ENCODE data around the gene JADE1.

The JADE1 gene

DNA sequence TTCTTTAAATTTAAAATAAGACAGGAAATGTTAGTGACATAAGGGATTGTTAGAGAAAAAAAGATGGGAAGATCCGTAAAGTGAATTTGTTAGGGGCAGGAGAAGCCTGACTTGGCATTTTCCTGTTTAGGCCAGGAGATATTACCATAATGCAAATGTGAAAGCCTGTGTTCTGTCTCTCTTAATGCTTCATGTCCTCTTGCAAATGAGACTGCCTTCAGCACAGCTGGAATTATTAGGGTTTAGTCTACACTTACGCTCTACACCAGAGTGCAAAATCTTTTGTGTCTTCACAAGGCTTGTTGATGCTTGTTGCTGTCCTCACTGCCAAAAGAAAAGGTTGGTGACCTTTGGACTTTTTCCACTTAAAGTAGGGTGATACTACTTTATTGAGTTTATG lies 56.8 kb downstream of the JADE1 start:
- Histone ChIP-seq H3K36me3 (ENCODE audit: insufficient read depth, insufficient read length, low read length) (peaks cover 95% of the 10 kb centered on the region), H3K9me3 (ENCODE audit: insufficient read depth, low read length) (no peaks in the 10 kb centered on the region), H3K9ac (ENCODE audit: insufficient read length, low read depth) (no peak overlapping the region), H3K4me1 (ENCODE audit: insufficient read depth, insufficient read length) (peaks cover 6% of the 10 kb centered on the region), H3K27me3 (ENCODE audit: insufficient read depth, insufficient read length) (no peaks in the 10 kb centered on the region), H3K4me3 (ENCODE audit: insufficient read length, low read depth) (no peak overlapping the region)
- no peak for TF ChIP-seq YY1 (IDR thresholded peaks at IDR 0.05; ENCODE audit: insufficient read depth, insufficient read length)
- no peak for TF ChIP-seq SUZ12 (IDR thresholded peaks at IDR 0.05; ENCODE audit: extremely low read depth, insufficient read depth, insufficient read length)
- TF ChIP-seq ZNF274 (IDR thresholded peaks at IDR 0.05; ENCODE audit: low read depth, low read length): no peak
- no peak for DNase-seq (ENCODE audit: low read depth, low spot score)

- no peak for DNase-seq (ENCODE audit: low read depth, low spot score)
- Histone ChIP-seq H3K9ac (ENCODE audit: insufficient read length, low read depth) (no peak overlapping the region), H3K4me1 (ENCODE audit: insufficient read depth, insufficient read length) (peaks cover 6% of the 10 kb centered on the region), H3K36me3 (ENCODE audit: insufficient read depth, insufficient read length, low read length) (peaks cover 95% of the 10 kb centered on the region), H3K27me3 (ENCODE audit: insufficient read depth, insufficient read length) (no peaks in the 10 kb centered on the region), H3K9me3 (ENCODE audit: insufficient read depth, low read length) (no peaks in the 10 kb centered on the region), H3K4me3 (ENCODE audit: insufficient read length, low read depth) (no peak overlapping the region)
- no peak for TF ChIP-seq ZNF274 (IDR thresholded peaks at IDR 0.05; ENCODE audit: low read depth, low read length)
- TF ChIP-seq YY1 (IDR thresholded peaks at IDR 0.05; ENCODE audit: insufficient read depth, insufficient read length): no peak
These were observed 57.2 kb downstream of the JADE1 start for GRCh38 chr4:128866691-128867090.

- peaks cover 91% of the 10 kb centered on the region for H3K36me3 ChIP-seq (ENCODE audit: insufficient read depth, insufficient read length, low read length)
- H3K9me3 ChIP-seq (ENCODE audit: insufficient read depth, low read length): no peaks in the 10 kb centered on the region
- no peaks in the 10 kb centered on the region for H3K4me1 ChIP-seq (ENCODE audit: insufficient read depth, insufficient read length)
- H3K27me3 ChIP-seq (ENCODE audit: insufficient read depth, insufficient read length): no peaks in the 10 kb centered on the region
- DNase-seq (ENCODE audit: low read depth, low spot score): no peak
- TF ChIP-seq YY1 (IDR thresholded peaks at IDR 0.05; ENCODE audit: insufficient read depth, insufficient read length) (no peak), SUZ12 (IDR thresholded peaks at IDR 0.05; ENCODE audit: extremely low read depth, insufficient read depth, insufficient read length) (no peak), ZNF274 (IDR thresholded peaks at IDR 0.05; ENCODE audit: low read depth, low read length) (no peak)
- no peak overlapping the region for H3K4me3 ChIP-seq (ENCODE audit: insufficient read length, low read depth)
- no peak overlapping the region for H3K9ac ChIP-seq (ENCODE audit: insufficient read length, low read depth)
These were observed 59.3 kb downstream of the JADE1 start for GRCh38 chr4:128868758-128869157.

GRCh38 chr4:128869776-128870509 lies 60.4 kb downstream of the JADE1 start:
- no peak for DNase-seq (ENCODE audit: low read depth, low spot score)
- TF ChIP-seq ZNF274 (IDR thresholded peaks at IDR 0.05; ENCODE audit: low read depth, low read length): no peak
- TF ChIP-seq YY1 (IDR thresholded peaks at IDR 0.05; ENCODE audit: insufficient read depth, insufficient read length): no peak
- TF ChIP-seq SUZ12 (IDR thresholded peaks at IDR 0.05; ENCODE audit: extremely low read depth, insufficient read depth, insufficient read length): no peak
- no peaks in the 10 kb centered on the region for H3K9me3 ChIP-seq (ENCODE audit: insufficient read depth, low read length)
- H3K4me3 ChIP-seq (ENCODE audit: insufficient read length, low read depth): no peak overlapping the region
- peaks cover 85% of the 10 kb centered on the region for H3K36me3 ChIP-seq (ENCODE audit: insufficient read depth, insufficient read length, low read length)
- H3K27me3 ChIP-seq (ENCODE audit: insufficient read depth, insufficient read length): no peaks in the 10 kb centered on the region
- H3K4me1 ChIP-seq (ENCODE audit: insufficient read depth, insufficient read length): no peaks in the 10 kb centered on the region
- no peak overlapping the region for H3K9ac ChIP-seq (ENCODE audit: insufficient read length, low read depth)

DNA sequence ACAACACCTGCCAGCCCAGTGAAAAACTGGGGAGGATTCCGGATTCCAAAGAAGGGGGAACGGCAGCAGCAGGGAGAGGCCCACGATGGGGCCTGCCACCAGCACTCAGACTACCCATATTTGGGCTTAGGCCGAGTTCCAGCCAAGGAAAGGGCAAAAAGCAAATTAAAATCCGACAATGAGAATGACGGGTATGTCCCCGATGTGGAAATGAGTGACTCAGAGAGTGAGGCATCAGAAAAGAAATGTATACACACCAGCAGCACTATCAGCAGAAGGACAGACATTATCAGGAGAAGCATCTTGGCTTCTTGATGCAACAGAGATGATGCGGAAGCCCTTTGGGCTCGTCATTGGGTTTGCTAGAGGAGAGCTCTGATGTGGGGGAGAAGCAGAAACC lies 62.4 kb downstream of the JADE1 start:
- H3K9ac ChIP-seq (ENCODE audit: insufficient read length, low read depth): no peak overlapping the region
- H3K4me1 ChIP-seq (ENCODE audit: insufficient read depth, insufficient read length): no peaks in the 10 kb centered on the region
- DNase-seq (ENCODE audit: low read depth, low spot score): no peak
- H3K4me3 ChIP-seq (ENCODE audit: insufficient read length, low read depth): no peak overlapping the region
- TF ChIP-seq SUZ12 (IDR thresholded peaks at IDR 0.05; ENCODE audit: extremely low read depth, insufficient read depth, insufficient read length) (no peak), YY1 (IDR thresholded peaks at IDR 0.05; ENCODE audit: insufficient read depth, insufficient read length) (no peak), ZNF274 (IDR thresholded peaks at IDR 0.05; ENCODE audit: low read depth, low read length) (no peak)
- no peaks in the 10 kb centered on the region for H3K9me3 ChIP-seq (ENCODE audit: insufficient read depth, low read length)
- peaks cover 70% of the 10 kb centered on the region for H3K36me3 ChIP-seq (ENCODE audit: insufficient read depth, insufficient read length, low read length)
- no peaks in the 10 kb centered on the region for H3K27me3 ChIP-seq (ENCODE audit: insufficient read depth, insufficient read length)

DNA sequence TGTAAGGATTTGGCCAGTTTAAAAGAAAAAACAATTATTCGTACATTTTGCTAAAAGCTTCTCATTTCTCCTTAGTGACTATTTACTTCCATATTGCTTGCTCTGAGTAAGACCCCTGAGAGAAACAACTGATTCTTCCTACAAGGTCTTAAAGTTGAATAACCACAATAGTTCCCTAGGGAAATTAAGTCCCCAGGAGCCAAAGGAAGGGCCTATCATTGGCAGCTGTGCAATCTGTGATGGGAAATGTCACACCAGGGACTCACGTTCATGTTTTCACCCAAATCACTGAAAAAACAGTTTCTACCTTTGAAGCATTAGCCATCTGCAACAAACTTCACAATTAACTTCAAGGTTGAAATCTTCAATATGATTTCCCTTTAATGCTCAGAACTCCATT lies 66.7 kb downstream of the JADE1 start:
- TF ChIP-seq SUZ12 (IDR thresholded peaks at IDR 0.05; ENCODE audit: extremely low read depth, insufficient read depth, insufficient read length) (no peak), YY1 (IDR thresholded peaks at IDR 0.05; ENCODE audit: insufficient read depth, insufficient read length) (no peak), ZNF274 (IDR thresholded peaks at IDR 0.05; ENCODE audit: low read depth, low read length) (no peak)
- H3K4me3 ChIP-seq (ENCODE audit: insufficient read length, low read depth): no peak overlapping the region
- H3K9ac ChIP-seq (ENCODE audit: insufficient read length, low read depth): no peak overlapping the region
- peaks cover 29% of the 10 kb centered on the region for H3K36me3 ChIP-seq (ENCODE audit: insufficient read depth, insufficient read length, low read length)
- H3K27me3 ChIP-seq (ENCODE audit: insufficient read depth, insufficient read length): no peaks in the 10 kb centered on the region
- no peaks in the 10 kb centered on the region for H3K9me3 ChIP-seq (ENCODE audit: insufficient read depth, low read length)
- no peaks in the 10 kb centered on the region for H3K4me1 ChIP-seq (ENCODE audit: insufficient read depth, insufficient read length)
- DNase-seq (ENCODE audit: low read depth, low spot score): no peak

- H3K9ac ChIP-seq (ENCODE audit: insufficient read length, low read depth): no peak overlapping the region
- no peak for TF ChIP-seq ZNF274 (IDR thresholded peaks at IDR 0.05; ENCODE audit: low read depth, low read length)
- no peak for TF ChIP-seq YY1 (IDR thresholded peaks at IDR 0.05; ENCODE audit: insufficient read depth, insufficient read length)
- no peak for TF ChIP-seq SUZ12 (IDR thresholded peaks at IDR 0.05; ENCODE audit: extremely low read depth, insufficient read depth, insufficient read length)
- H3K27me3 ChIP-seq (ENCODE audit: insufficient read depth, insufficient read length): no peaks in the 10 kb centered on the region
- H3K4me1 ChIP-seq (ENCODE audit: insufficient read depth, insufficient read length): no peaks in the 10 kb centered on the region
- no peaks in the 10 kb centered on the region for H3K9me3 ChIP-seq (ENCODE audit: insufficient read depth, low read length)
- DNase-seq (ENCODE audit: low read depth, low spot score): no peak
- H3K36me3 ChIP-seq (ENCODE audit: insufficient read depth, insufficient read length, low read length): peaks cover 11% of the 10 kb centered on the region
- H3K4me3 ChIP-seq (ENCODE audit: insufficient read length, low read depth): no peak overlapping the region
These were observed 68.4 kb downstream of the JADE1 start for GRCh38 chr4:128877934-128878333.
